ENCODE data around the gene RAVER1. TPM values are rescaled to one million over a fixed set of nuclear protein-coding genes. Genes with fewer than 3 reads are reported as not detected.
A peak's percentile ranks its signal among the peaks of the same experiment; 100 is the strongest.

Gene RAVER1
- total RNA-seq, 1 experiment from 2014 or later = 62.4 TPM

- TF ChIP-seq EZH2phosphoT487 (IDR thresholded peaks at IDR 0.05; ENCODE audit: borderline replicate concordance, low read length) (no peak), EZH2 (IDR thresholded peaks at IDR 0.05; ENCODE audit: low read length, unreplicated experiment) (no peak), CTCF (conservative IDR thresholded peaks at IDR 0.05; ENCODE audit: low read depth, low read length) (no peak)
- no TSS peak for BruUV-seq (replicated peaks)
- Histone ChIP-seq H2AFZ (ENCODE audit: low read length) (no peak overlapping the region), H3K4me3 (ENCODE audit: low read length) (no peak overlapping the region), H3F3A (ENCODE audit: low read length, unreplicated experiment) (no peaks in the 10 kb centered on the region), H3K9me3 (ENCODE audit: low read length) (no peaks in the 10 kb centered on the region), H3K4me1 (ENCODE audit: insufficient read depth, low read length) (no peaks in the 10 kb centered on the region), H3K4me2 (ENCODE audit: low read length) (no peak overlapping the region), H3K79me2 (ENCODE audit: low read length) (no peaks in the 10 kb centered on the region), H3K36me3 (ENCODE audit: low read depth, low read length) (peaks cover 62% of the 10 kb centered on the region), H3K27me3 (ENCODE audit: low read length) (no peaks in the 10 kb centered on the region), H3K9me2 (replicated peaks; ENCODE audit: low read length) (no peaks in the 10 kb centered on the region), H4K20me1 (ENCODE audit: low read length) (peaks cover 4% of the 10 kb centered on the region; the same call in 1 of the 2 replicates), H3K27ac (ENCODE audit: low read length) (no peak overlapping the region), H3K9ac (ENCODE audit: low read length) (no peak overlapping the region)
- intact Hi-C loops (cut with micrococcal nuclease) = no loop called here
- ATAC-seq = no peak
- DNase-seq = no peak
- ChIA-PET POLR2A (ENCODE audit: unreplicated experiment) (no interaction called here), CTCF (interaction anchor here (0.9 kb wide), 1 partner anchor 96 kb away, joined by 5 read pairs; no protein-coding TSS in a partner anchor)
These were observed 32.2 kb upstream of the RAVER1 start for GRCh38 chr19:10365518-10365917.

GRCh38 chr19:10364644-10365043 is 31.3 kb upstream of the RAVER1 start:
- H3K9me2 ChIP-seq (replicated peaks; ENCODE audit: low read length) = no peaks in the 10 kb centered on the region
- TSS peak; percentile 23 for BruUV-seq (replicated peaks)
- H3K4me2 ChIP-seq (ENCODE audit: low read length) = no peak overlapping the region
- no peaks in the 10 kb centered on the region for H3K4me1 ChIP-seq (ENCODE audit: insufficient read depth, low read length)
- H3K27me3 ChIP-seq (ENCODE audit: low read length) = no peaks in the 10 kb centered on the region
- TF ChIP-seq CTCF (conservative IDR thresholded peaks at IDR 0.05; ENCODE audit: low read depth, low read length) = no peak
- TF ChIP-seq EZH2phosphoT487 (IDR thresholded peaks at IDR 0.05; ENCODE audit: borderline replicate concordance, low read length) = no peak
- TF ChIP-seq EZH2 (IDR thresholded peaks at IDR 0.05; ENCODE audit: low read length, unreplicated experiment) = no peak
- peaks cover 4% of the 10 kb centered on the region; the same call in 1 of the 2 replicates for H4K20me1 ChIP-seq (ENCODE audit: low read length)
- H3K9ac ChIP-seq (ENCODE audit: low read length) = no peak overlapping the region
- CTCF ChIA-PET = no interaction called here
- ATAC-seq (no peak), DNase-seq (no peak)
- no peaks in the 10 kb centered on the region for H3F3A ChIP-seq (ENCODE audit: low read length, unreplicated experiment)
- H3K36me3 ChIP-seq (ENCODE audit: low read depth, low read length) = peaks cover 62% of the 10 kb centered on the region
- no peak overlapping the region for H3K27ac ChIP-seq (ENCODE audit: low read length)
- H3K4me3 ChIP-seq (ENCODE audit: low read length) = no peak overlapping the region
- H3K9me3 ChIP-seq (ENCODE audit: low read length) = no peaks in the 10 kb centered on the region
- POLR2A ChIA-PET (ENCODE audit: unreplicated experiment) = no interaction called here
- intact Hi-C loops (cut with micrococcal nuclease) = no loop called here
- H3K79me2 ChIP-seq (ENCODE audit: low read length) = no peaks in the 10 kb centered on the region
- H2AFZ ChIP-seq (ENCODE audit: low read length) = no peak overlapping the region

- CTCF ChIA-PET = no interaction called here
These were observed 30.5 kb upstream of the RAVER1 start for GRCh38 chr19:10363789-10364281.

More at GRCh38 chr19:10363789-10364281, 30.5 kb upstream of the RAVER1 start:
- POLR2A ChIA-PET (ENCODE audit: unreplicated experiment) = no interaction called here
- Histone ChIP-seq H3F3A (ENCODE audit: low read length, unreplicated experiment) (no peaks in the 10 kb centered on the region), H3K4me2 (ENCODE audit: low read length) (no peak overlapping the region), H3K36me3 (ENCODE audit: low read depth, low read length) (peaks cover 55% of the 10 kb centered on the region), H3K9me3 (ENCODE audit: low read length) (no peaks in the 10 kb centered on the region), H3K27ac (ENCODE audit: low read length) (no peak overlapping the region), H3K9ac (ENCODE audit: low read length) (no peak overlapping the region), H2AFZ (ENCODE audit: low read length) (no peak overlapping the region), H3K4me3 (ENCODE audit: low read length) (no peak overlapping the region), H3K4me1 (ENCODE audit: insufficient read depth, low read length) (no peaks in the 10 kb centered on the region), H3K79me2 (ENCODE audit: low read length) (no peaks in the 10 kb centered on the region), H3K9me2 (replicated peaks; ENCODE audit: low read length) (no peaks in the 10 kb centered on the region), H4K20me1 (ENCODE audit: low read length) (peaks cover 4% of the 10 kb centered on the region; the same call in 1 of the 2 replicates), H3K27me3 (ENCODE audit: low read length) (no peaks in the 10 kb centered on the region)
- no peak for TF ChIP-seq EZH2 (IDR thresholded peaks at IDR 0.05; ENCODE audit: low read length, unreplicated experiment)
- no peak for TF ChIP-seq EZH2phosphoT487 (IDR thresholded peaks at IDR 0.05; ENCODE audit: borderline replicate concordance, low read length)
- no peak for TF ChIP-seq CTCF (conservative IDR thresholded peaks at IDR 0.05; ENCODE audit: low read depth, low read length)
- ATAC-seq = peak; percentile 57
- DNase-seq = peak; percentile 35
- no TSS peak for BruUV-seq (replicated peaks)
- intact Hi-C loops (cut with micrococcal nuclease) = no loop called here
